Smooth muscle cell (in vitro differentiated cells): Measurements from ENCODE around the gene GAP43. TPM values are rescaled to one million over a fixed set of nuclear protein-coding genes. Genes with fewer than 3 reads are reported as not detected.

ENCODE experiments used
- DNase-seq: peaks from one replicate; lab custom pipeline; 2025; ENCODE audit not compliant: unreplicated experiment; lab: John Stamatoyannopoulos, UW
- H2AFZ ChIP-seq: fragments of 200-600 bp; sonication (generic); 2 replicates; pipeline ENCODE4 v1.6.0; 2016; ENCODE audit warnings: antibody characterized with exemption, low read depth, mild to moderate bottlenecking
- H3F3A ChIP-seq: fragments of 200-600 bp; sonication (generic); 2 replicates; pipeline ENCODE4 v1.6.0; 2017; ENCODE audit warnings: antibody characterized with exemption, low read depth
- H3K27ac ChIP-seq: fragments of 200-600 bp; sonication (generic); 2 replicates; pipeline ENCODE4 v1.5.1; 2016; ENCODE audit warnings: low read depth, mild to moderate bottlenecking
- H3K27me3 ChIP-seq: fragments of 200-600 bp; sonication (generic); 2 replicates; pipeline ENCODE4 v1.6.1; 2016; ENCODE audit warnings: low read depth, mild to moderate bottlenecking
- H3K36me3 ChIP-seq: fragments of 200-600 bp; sonication (generic); 2 replicates; pipeline ENCODE4 v1.5.1; 2016; ENCODE audit warnings: low read depth
- H3K4me1 ChIP-seq: fragments of 200-600 bp; sonication (generic); 2 replicates; pipeline ENCODE4 v1.5.1; 2016; ENCODE audit warnings: low read depth
- H3K4me2 ChIP-seq: fragments of 200-600 bp; sonication (generic); 2 replicates; pipeline ENCODE4 v1.6.0; 2016; ENCODE audit warnings: mild to moderate bottlenecking
- H3K4me3 ChIP-seq: fragments of 200-600 bp; sonication (generic); 2 replicates; pipeline ENCODE4 v1.5.1; 2016; ENCODE audit warnings: mild to moderate bottlenecking
- H3K79me2 ChIP-seq: fragments of 200-600 bp; sonication (generic); 2 replicates; pipeline ENCODE4 v1.6.0; 2016; ENCODE audit warnings: low read depth, mild to moderate bottlenecking
- H3K9ac ChIP-seq: fragments of 200-600 bp; sonication (generic); 2 replicates; pipeline ENCODE4 v1.6.0; 2016; ENCODE audit warnings: low read depth
- H3K9me3 ChIP-seq: fragments of 200-600 bp; sonication (generic); replicated peaks from 2 replicates; pipeline ENCODE4 v1.5.1; 2016; ENCODE audit warnings: low read depth
- H4K20me1 ChIP-seq: fragments of 200-600 bp; sonication (generic); 2 replicates; pipeline ENCODE4 v1.6.0; 2016; ENCODE audit warnings: low read depth
- CTCF ChIP-seq: fragments of 200-600 bp; sonication (generic); IDR thresholded peaks from 2 replicates; pipeline ENCODE4 v1.5.1; 2017; ENCODE audit warnings: borderline replicate concordance, mild to moderate bottlenecking, antibody characterized with exemption; ENCODE audit not compliant: insufficient read depth, poor library complexity, severe bottlenecking
- WGBS: methylation state at CpG from one replicate; pipeline ENCODE4 v1.1.7; 2016; ENCODE audit warnings: low lambda C conversion rate; 5-methylcytosine and 5-hydroxymethylcytosine counted together
- polyA plus RNA-seq: library from polyadenylated mRNA; unstranded; fragments of >200 nt; fragmentation: Nextera tagmentation; extraction: Ambion mirVana; gene quantifications from 2 replicates; pipeline ENCODE4 v1.2.1, GENCODE V29; 2016
- total RNA-seq: library from RNA; depleted of rRNA; stranded (reverse); fragments of >200 nt; gene quantifications from 2 replicates; pipeline ENCODE4 v1.2.3, GENCODE V29; 2014

Gene GAP43
- total and polyA plus RNA-seq, 2 experiments from 2014 or later = 5.3 to 11.7 TPM

- Histone ChIP-seq H3K9ac (no peak overlapping the region), H3K27me3 (no peaks in the 10 kb centered on the region), H3K27ac (no peak overlapping the region), H2AFZ (no peak overlapping the region), H3K4me1 (no peaks in the 10 kb centered on the region), H3K4me2 (no peak overlapping the region), H3K9me3 (no peaks in the 10 kb centered on the region), H3K79me2 (no peaks in the 10 kb centered on the region), H3K4me3 (no peak overlapping the region), H3F3A (no peaks in the 10 kb centered on the region), H3K36me3 (no peaks in the 10 kb centered on the region), H4K20me1 (no peaks in the 10 kb centered on the region)
- WGBS = 66% methylated on average over 6 of the region's 6 CpGs
- TF ChIP-seq CTCF = no peak
- no peak for DNase-seq
Observed at GRCh38 chr3:115766587-115767482, 143.5 kb downstream of the GAP43 start.

- no peak for TF ChIP-seq CTCF
- Histone ChIP-seq H3K4me2 (no peak overlapping the region), H3K9me3 (no peaks in the 10 kb centered on the region), H3F3A (no peaks in the 10 kb centered on the region), H3K27me3 (no peaks in the 10 kb centered on the region), H3K4me1 (no peaks in the 10 kb centered on the region), H3K79me2 (no peaks in the 10 kb centered on the region), H4K20me1 (no peaks in the 10 kb centered on the region), H3K9ac (no peak overlapping the region), H3K27ac (no peak overlapping the region), H2AFZ (no peak overlapping the region), H3K36me3 (no peaks in the 10 kb centered on the region), H3K4me3 (no peak overlapping the region)
- no peak for DNase-seq
- 74% methylated on average over 3 of the region's 3 CpGs for WGBS
Observed at GRCh38 chr3:115768661-115769060, 145.4 kb downstream of the GAP43 start.
